GM18511 (cell line): ENCODE data around the gene TTC16.

Source experiments
- ATAC-seq: cut with Tn5 transposase; IDR thresholded peaks from one replicate; pipeline ENCODE4 v1.9.1; 2021; ENCODE audit warnings: mild to moderate bottlenecking, moderate library complexity; ENCODE audit not compliant: unreplicated experiment

The TTC16 gene

GRCh38 chr9:127694890-127695720, 20.8 kb upstream of the TTC16 start:
- no peak for ATAC-seq

GRCh38 chr9:127697575-127697974, 18.3 kb upstream of the TTC16 start:
- no peak for ATAC-seq

- ATAC-seq = no peak
Observed at GRCh38 chr9:127698386-127698785, 17.5 kb upstream of the TTC16 start.

- ATAC-seq = peak; percentile 55
Observed at GRCh38 chr9:127698985-127699670, 16.8 kb upstream of the TTC16 start.

- ATAC-seq = no peak
Observed at GRCh38 chr9:127700140-127700539, 15.7 kb upstream of the TTC16 start.

- no peak for ATAC-seq
Observed at GRCh38 chr9:127700594-127701255, 15.2 kb upstream of the TTC16 start.

- ATAC-seq = no peak
Observed at GRCh38 chr9:127703289-127703946, 12.5 kb upstream of the TTC16 start.

- ATAC-seq = no peak
Observed at GRCh38 chr9:127705577-127706379, 10.1 kb upstream of the TTC16 start.

GRCh38 chr9:127706836-127707241, 9.0 kb upstream of the TTC16 start, which contains the start of gene CFAP157:
CFAP157 (plus strand) TSS chr9:127706988; CDS start chr9:127707032, 44 bp downstream.
- no peak for ATAC-seq

GRCh38 chr9:127707766-127708165, 8.1 kb upstream of the TTC16 start:
- no peak for ATAC-seq

GRCh38 chr9:127708952-127709587, 6.8 kb upstream of the TTC16 start:
- no peak for ATAC-seq

- ATAC-seq = no peak
Observed at GRCh38 chr9:127710204-127710783, 5.6 kb upstream of the TTC16 start.

- no peak for ATAC-seq
Observed at GRCh38 chr9:127711226-127711701, 4.6 kb upstream of the TTC16 start.

GRCh38 chr9:127711831-127712274, 4.0 kb upstream of the TTC16 start:
- no peak for ATAC-seq

- ATAC-seq = no peak
Observed at GRCh38 chr9:127712371-127712770, 3.5 kb upstream of the TTC16 start.

- no peak for ATAC-seq
Observed at GRCh38 chr9:127712867-127713266, 3.0 kb upstream of the TTC16 start.

GRCh38 chr9:127714020-127714750, 1.7 kb upstream of the TTC16 start:
- ATAC-seq = no peak

- peak; percentile 11 for ATAC-seq
Observed at GRCh38 chr9:127714951-127715469, 869 bp upstream of the TTC16 start.
